ENCODE results near the gene KRT28.

KRT28 gene, protein sequence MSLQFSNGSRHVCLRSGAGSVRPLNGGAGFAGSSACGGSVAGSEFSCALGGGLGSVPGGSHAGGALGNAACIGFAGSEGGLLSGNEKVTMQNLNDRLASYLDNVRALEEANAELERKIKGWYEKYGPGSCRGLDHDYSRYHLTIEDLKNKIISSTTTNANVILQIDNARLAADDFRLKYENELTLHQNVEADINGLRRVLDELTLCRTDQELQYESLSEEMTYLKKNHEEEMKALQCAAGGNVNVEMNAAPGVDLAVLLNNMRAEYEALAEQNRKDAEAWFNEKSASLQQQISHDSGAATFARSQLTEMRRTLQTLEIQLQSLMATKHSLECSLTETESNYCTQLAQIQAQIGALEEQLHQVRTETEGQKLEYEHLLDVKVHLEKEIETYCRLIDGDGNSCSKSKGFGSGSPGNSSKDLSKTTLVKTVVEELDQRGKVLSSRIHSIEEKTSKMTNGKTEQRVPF

DNA sequence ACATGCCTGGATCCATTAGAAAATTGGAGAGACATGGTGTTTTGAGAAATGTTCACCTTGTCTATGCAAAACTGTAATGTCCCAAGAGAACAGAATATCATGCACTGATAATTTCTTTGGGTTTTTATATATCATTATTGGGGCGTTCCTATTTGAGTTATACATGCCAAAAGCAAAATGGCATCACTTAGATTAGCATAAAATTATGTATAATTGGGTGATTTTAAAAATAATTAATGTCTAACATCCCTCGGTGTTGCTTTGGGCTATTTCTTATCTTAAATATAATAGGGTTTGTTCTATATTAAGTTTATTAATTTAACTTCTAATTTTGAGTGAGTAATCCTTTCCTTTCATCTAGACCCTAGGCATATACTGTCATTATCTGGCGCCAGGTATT, at the start of gene KRT28:
KRT28 (minus strand) TSS at position 101 of the 400 bp plus-strand sequence; CDS start at position 35, 66 bp downstream.
- DNase-seq = no peak

DNA sequence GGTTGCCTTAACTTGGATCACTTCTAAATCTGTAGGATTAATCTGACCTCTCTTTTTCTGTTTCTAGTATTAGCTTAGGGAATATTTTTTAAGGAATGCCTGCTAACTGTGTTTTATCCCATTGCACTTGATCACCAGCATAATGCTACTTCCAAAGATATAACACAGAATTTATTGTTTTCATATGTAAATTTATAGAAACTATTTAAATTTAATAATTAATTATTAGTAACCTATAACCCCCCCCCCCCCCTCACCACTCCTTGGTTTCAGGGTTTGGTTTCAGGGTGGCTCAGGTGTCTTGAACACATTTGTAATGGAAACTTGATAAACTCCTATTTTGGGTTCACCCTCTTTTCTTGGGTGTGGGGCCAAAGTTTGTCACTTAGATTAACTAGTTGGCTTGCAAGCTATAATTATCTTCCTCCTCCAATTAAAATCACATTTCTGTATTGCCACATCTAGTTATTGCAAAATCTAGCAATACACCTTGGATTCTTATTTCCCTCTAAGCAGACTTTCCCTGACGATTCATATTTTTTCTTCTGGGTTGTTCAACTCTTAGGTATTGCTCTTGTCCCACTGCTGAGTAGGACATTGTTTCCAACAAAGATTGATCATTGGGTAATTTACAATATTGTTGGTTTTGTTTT, 49.0 kb upstream of the KRT28 start:
- DNase-seq = no peak

DNA sequence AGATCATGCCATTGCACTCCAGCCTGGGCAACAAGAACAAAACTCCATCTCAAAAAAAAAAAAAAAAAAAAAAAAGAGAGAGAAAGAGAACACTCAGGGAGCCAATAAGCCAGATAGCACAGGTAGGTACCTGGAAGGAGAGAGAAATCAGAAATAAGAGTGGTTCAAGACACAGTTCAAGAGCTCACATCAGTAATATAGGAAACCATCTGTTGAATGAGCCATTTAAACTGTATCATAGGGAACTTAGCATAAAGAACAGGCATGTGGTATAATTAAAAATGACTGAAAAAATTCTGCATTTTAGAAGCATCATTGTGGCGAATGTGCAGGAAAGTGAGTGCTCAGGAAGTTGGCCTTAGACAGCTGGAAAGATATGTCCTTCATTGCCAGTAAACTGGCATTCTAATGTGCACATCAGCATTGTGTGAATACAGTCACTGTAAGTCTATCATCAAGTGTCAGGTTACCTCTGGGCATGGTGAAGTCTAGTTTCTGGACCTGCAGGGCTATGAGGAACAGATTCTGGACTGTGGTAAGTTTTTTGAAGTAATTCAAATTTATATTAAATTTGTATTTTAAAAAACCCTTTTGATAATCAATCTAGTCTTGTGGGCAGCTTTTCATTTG, 46.9 kb upstream of the KRT28 start:
- no peak for DNase-seq

DNA sequence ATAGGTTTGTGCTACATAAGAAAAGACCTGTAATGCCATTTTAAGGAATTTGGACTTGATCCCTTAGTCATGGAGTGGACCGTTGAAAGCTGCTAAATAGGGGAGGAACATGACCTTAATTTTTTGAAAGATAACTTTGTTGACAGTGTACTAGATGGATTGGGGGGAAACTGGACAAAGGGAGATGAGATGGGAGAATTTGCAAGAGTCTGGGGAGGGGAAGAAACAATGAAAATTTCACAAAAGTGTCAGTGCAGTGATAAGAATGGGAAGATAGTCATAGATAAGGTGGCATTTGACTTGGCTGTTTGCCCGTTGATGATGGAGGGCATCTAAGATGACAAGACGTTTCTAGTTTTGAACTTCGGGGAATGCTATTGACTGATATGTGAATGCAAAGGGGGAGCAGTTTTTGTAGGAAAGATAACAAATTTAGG, 44.9 kb upstream of the KRT28 start:
- DNase-seq = no peak

DNA sequence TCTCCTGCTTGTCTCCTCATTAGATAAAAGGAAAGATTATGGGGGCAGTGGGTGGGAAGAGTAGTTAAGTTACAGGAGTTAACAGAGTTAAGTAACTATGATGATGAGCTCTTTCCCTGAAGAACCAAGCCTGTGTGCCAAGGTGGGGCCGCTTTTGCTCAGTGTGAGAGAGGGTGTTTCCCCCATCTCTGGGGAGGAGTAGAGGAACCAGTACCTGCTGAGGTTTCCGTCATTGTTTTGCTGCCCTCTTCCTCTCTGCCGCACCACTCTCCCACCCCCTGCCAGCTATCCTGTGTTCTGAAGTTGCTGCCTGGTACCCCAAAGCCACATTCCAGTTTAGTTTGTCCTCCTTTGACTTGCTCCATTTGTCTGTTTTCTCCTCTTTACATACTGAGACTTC, 43.5 kb upstream of the KRT28 start:
- no peak for DNase-seq

DNA sequence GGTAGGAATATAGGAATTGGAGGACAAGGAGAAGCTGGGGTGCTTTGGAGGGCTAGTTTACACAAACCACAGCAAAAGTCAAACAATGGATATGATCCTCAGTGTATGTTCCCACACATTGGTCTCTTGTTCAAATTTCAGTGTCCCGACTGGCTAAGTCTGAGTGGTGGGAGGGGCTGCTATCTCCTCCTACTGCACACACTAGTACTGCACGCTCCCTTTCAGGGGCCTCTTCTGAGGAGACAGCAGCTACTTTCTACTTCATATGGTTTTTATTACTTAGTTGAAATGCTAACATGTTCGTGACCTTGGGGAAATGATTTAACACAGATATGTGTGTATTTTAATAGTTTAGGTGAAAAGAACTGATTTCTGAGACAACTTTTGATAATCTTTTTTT, 41.5 kb upstream of the KRT28 start:
- DNase-seq = no peak

DNA sequence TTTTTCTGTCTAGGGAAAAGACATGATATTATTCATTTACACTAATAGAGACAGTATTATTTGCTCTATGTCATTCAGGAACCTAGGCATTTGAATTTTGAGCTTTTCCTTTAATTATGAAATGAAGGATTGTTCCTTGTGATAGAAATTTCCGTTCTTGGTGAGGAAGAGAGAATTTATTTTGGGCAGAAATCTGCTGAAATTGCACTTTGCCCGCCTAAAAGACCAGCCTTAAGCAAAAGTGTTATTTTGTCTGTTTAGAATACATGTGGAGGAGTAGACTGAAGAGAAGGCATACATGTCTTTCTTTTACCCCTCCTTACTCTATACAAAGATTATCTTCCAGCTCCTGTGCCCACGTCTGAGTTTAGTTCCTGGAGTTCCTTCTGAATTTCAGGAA, 39.4 kb upstream of the KRT28 start:
- no peak for DNase-seq

DNA sequence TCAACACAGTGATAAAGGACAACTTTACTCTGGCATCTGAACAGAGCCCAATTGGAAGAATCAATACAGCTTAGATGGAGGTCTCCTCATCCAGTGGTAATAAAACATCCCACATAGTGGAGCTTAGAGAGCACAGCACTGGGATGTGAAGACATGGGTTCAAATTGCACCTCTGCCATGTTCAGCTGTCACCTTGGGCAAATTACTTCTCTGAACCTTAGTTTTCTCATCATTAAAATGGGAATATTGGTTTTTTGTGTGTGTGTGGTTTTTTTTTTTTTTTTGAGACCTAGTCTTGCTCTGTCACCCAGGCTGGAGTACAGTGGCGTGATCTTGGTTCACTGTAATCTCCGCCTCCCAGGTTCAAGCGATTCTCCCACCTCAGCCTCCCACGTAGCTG, 36.3 kb upstream of the KRT28 start:
- no peak for DNase-seq

DNA sequence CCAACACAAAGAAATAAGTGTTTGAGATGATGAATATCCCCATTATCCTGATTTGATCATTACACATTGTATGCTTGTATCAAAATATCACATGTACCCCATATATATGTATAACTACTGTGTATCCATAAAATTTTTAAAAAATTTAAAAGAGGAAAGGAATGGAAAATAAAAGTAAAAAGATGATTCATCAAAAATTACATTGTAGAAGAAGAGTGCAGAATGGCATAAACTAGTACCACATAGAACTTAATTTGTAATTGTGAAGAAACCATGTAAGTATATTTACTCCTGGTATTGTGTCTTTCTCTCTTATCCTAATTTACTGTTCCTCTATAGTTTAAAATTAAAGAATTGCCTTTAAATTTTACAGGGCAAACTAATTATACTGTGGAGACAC, 34.1 kb upstream of the KRT28 start:
- DNase-seq = no peak

DNA sequence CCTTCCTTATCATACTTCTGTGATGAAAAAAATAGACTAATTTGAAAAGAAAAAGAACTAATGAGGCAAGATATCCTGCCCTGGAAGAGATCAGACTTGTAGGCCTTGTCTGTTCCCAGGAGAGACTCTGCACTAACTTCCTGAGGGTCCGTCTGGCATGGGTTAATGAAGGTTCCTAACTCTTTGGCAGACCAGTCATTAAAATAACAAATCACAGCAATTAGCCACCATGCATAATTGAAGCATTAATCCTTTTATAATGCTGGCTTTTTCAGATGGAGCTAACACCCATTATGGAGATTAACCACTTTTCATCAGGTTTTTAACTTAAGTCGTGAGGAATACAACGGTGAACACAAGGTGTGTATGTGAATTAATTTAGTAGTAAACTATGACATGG, 33.1 kb upstream of the KRT28 start:
- DNase-seq = no peak

DNA sequence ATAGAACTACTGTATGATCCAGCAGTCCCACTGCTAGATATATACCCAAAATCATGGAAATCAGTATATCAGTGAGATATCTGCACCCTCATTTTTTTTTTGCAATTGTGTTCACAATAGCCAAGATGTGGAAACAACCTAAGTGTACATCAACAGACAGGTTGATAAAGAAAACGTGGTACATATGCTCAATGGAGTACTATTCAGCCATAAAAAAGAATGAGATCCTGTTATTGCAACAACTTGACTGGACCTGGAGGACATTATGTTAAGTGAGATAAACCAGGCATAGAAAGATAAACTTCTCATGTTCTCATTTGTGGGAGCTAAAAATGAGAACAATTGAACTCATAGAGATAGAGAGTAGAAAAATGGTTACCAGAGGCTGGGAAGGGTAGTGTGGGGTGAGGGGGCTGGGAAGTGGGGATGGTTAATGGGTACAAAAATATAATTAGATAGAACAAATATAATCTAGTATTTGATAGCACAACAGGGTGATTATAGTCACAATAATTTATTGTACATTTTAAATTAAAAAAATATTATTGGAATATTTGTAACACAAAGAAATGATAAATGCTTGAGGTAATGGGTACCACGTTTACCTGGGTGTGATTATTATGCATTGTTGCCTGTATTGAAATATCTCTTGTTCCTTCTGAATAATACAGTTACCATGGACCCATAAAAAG, 30.5 kb upstream of the KRT28 start:
- DNase-seq = no peak

DNA sequence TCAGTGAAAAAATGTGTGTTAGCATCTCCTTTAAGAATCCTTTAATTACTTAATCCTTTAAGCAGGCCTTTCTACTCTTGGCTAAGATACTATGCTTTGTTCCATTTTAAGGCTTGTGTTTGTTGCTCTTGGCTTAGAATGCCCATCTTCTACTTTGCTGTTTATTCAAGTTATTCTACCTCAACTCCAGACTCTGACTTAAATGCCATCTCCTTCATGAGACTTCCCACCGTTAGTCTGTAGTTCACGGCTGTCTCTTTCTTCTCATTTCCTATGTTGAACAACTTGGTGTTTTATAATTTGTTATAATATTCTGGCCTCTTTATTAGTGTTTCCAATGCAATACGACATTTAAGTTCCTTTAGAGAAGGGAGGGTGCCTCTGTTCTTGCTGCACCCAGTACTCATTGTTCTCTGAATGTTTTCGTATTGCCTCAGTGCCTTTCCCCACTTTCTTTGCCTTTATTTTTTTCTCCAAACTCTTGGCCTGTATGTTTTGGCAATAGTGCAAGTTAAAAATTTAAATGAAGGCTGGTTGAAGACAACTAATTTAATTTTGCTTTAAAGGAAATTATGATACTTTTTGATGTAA, 28.8 kb upstream of the KRT28 start:
- no peak for DNase-seq

DNA sequence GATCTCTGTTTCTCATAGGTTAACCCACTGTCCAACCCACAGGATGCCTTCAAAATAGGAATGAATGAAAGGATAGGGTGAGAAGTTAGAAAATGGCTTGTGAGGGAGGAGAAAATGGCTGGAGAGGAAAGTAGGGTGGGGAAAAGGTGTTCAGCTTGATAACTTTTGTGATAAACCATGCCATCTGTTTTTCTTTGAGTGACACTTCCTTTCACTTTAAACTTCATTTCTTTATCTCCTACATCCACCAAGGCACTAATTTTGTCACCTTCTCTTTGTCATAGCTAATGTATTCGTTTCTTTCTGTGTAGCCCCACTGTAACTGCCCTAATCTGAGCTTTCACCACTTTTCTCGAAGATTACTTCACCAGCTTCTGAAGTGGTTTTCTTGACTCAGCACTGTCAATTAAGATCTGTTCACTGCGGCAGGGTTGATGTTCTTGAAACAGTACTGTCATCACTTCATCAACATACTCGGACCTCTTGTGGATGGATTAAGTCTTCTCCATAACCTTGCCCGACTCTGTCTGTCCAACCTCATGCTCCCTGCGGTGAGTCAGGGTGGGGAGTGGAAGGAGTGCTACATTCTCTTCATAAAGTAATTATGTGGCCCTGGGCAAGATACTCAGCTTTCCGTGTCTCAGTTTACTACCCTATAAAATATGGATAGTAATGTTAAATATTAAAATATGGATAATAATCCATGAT, 28.1 kb upstream of the KRT28 start:
- DNase-seq = no peak

DNA sequence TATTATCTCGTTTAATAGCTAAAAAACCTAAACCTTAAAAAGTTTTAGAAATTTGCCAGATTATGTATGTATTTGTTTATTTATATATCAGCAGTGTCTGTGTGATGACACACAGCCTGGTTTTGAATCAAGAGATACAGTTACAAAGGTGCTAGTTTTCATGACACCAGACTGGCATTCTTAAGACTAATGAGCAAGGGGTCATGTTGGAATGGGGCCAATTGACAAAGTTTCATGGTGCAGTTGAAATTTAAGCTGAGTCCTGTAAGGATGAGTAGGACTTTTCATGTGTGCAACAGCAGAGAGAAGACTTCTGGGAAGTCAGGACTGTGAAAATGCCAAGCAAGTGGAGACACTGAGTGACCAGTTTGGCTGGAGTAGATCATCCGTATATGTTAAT, 25.8 kb upstream of the KRT28 start:
- no peak for DNase-seq

DNA sequence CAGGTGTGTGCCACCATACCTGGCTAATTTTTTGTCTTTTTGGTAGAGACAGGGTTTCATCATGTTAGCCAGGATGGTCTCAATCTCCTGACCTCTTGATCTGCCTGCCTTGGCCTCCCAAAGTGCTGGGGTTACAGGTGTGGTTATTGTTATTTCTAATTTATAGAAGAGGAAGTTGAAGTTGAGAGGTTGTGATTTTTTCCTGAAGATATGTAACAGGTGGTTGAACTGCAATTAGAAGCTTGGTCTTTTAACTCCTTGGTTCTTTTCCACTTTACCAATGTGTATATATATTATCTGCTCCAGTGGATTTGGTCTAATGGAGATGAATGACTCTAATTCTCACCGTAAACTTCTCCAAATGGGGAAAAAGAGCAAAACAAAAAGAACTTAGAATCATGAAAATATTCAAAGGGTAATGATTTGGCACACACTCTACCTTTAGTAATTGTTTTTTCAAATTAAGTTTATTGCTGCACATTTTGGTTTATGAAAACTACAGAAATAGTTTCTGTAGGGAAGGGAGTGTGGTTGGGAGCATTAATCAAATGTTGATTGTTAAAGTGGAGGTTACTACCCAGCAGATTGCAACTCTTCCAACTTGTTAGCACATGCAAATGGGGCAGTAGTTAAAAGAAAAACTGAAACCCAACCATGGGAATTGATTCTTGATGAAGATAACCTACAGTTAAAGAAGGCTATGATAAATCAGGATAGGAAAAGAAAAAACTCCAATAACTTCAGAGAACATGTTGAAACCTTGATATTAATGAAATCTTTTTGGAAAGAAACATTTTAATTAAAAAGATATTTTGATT, 24.5 kb upstream of the KRT28 start:
- no peak for DNase-seq

DNA sequence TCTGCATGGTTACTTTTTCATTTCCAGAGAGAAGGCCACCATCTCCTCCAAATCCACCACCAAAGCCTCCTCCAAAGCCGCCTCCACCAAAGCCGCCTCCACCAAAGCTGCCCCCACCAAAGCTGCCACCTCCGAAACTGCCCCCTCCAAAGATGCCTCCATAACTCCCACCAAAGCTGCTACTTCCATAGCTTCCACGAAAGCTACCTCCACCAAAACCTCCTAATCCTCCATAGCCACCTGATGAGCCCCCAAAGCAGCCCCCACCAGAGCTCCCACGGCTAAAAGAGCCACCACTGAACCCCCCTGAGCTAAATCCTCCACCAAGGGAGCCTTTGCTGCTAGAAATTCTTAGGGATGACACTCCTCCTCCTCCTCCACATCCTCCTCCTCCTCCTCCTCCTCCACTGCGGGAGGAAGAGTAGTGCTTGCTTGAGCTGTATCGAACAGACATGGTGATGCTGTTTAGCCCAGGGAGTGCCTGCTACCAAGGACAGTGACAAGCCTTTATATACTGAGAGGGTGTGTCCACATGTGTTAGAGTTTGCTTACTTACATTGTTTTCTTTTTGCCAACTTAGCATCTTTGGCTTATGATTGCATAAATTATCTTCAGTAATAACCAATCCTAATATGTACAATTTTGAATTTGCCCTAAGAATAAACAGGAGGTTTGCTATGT, 22.5 kb upstream of the KRT28 start, which contains the start of gene KRT10:
KRT10 (minus strand) TSS at position 483 of the 681 bp plus-strand sequence; CDS start at position 454, 29 bp downstream.
- no peak for DNase-seq

DNA sequence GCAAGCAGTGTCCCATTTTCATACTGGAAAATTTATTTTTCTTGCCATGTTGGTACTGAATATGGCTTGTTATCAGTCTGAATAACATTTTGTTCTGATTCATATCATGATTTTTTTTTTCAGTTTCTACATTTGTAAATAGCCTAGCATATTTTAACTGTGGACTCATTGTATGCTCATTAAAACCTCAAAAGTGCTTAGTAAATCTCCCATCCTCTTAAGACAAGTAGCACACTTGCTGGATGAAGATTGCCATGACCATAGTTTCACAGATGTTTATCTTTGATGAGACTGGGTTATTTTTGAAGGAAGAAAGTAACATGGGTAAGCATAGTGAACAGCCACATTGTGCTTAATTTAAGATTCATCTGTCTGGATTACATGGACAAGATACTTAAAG, 21.8 kb upstream of the KRT28 start:
- DNase-seq = no peak

DNA sequence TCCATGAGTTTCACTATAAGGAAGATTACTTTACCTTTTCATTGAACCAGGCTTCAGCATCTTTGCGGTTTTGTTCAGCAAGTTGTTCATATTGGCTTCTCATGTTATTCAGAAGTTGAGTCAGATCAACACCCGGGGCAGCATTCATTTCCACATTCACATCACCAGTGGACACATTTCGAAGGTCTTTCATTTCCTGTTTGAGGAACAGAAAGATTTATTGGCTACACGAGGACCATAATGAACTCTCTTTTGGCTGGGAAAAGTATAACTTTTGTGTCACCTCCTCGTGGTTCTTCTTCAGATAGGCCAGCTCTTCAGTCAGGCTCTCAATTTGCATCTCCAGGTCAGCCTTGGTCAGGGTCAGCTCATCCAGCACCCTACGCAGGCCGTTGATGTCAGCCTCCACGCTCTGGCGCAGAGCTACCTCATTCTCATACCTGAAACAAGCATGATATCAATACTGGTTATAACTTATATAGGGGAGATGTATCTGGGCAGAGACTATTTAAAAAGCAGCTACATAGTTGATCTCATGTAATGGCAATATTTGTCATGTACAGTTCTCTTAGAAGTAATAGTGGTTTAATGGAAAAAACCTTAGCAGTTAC, 20.6 kb upstream of the KRT28 start:
- no peak for DNase-seq

DNA sequence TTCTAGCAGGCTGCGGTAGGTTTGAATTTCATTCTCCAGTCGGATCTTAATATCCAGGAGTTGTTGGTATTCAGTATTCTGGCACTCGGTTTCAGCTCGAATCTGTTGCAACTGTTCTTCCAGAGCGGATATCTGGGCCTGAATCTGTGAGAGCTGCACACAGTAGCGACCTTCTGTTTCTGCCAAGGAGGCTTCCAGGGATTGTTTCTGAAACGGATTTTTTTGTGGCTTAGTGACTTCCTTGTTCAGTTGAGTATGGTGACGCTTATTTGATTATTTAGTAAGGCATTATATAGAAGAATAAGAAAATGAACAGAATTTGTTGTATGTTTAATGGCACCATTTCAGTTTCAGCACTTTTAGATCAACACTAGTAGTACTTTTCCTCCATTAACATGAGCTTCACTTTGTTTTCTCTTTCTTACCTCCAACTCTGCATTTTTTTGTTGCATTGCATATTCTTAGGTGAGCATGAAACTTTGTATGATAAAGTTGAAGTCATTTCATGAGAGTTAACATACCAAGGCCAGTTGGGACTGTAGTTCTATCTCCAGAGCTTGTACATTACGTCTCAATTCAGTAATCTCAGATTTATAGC, 19.9 kb upstream of the KRT28 start:
- no peak for DNase-seq
